Muscle layer of colon (tissue), 2 donors: ENCODE results near the gene PFKFB2.

Source experiments
- H3K27ac ChIP-seq: one replicate; pipeline ENCODE4 v1.7.0; 2013; ENCODE audit warnings: low read depth, mild to moderate bottlenecking, low read length, moderate library complexity
- H3K27me3 ChIP-seq, 2 donors: one replicate each; pipeline ENCODE4 v1.7.0; 2013; ENCODE audit warnings: low read length in 2 of 2, mild to moderate bottlenecking in 2 of 2; ENCODE audit not compliant: insufficient read depth in 2 of 2, control insufficient read depth in 1 of 2
- H3K36me3 ChIP-seq: one replicate; pipeline ENCODE4 v1.7.0; 2013; ENCODE audit warnings: mild to moderate bottlenecking, low read length; ENCODE audit not compliant: insufficient read depth
- H3K4me1 ChIP-seq: one replicate; pipeline ENCODE4 v1.7.0; 2013; ENCODE audit warnings: mild to moderate bottlenecking, low read length; ENCODE audit not compliant: insufficient read depth
- H3K4me3 ChIP-seq, 2 donors: one replicate each; pipeline ENCODE4 v1.7.0; 2013; ENCODE audit warnings: low read length in 2 of 2, low read depth in 1 of 2, mild to moderate bottlenecking in 1 of 2, moderate library complexity in 1 of 2
- H3K9ac ChIP-seq: one replicate; pipeline ENCODE4 v1.7.0; 2013; ENCODE audit warnings: low read length
- H3K9me3 ChIP-seq: one replicate; pipeline ENCODE4 v1.7.0; 2013; ENCODE audit warnings: mild to moderate bottlenecking, low read length
- donor health status: abdominal sarcoma.
- donor health status: Adenocarcinoma of cecum.

The PFKFB2 gene

DNA sequence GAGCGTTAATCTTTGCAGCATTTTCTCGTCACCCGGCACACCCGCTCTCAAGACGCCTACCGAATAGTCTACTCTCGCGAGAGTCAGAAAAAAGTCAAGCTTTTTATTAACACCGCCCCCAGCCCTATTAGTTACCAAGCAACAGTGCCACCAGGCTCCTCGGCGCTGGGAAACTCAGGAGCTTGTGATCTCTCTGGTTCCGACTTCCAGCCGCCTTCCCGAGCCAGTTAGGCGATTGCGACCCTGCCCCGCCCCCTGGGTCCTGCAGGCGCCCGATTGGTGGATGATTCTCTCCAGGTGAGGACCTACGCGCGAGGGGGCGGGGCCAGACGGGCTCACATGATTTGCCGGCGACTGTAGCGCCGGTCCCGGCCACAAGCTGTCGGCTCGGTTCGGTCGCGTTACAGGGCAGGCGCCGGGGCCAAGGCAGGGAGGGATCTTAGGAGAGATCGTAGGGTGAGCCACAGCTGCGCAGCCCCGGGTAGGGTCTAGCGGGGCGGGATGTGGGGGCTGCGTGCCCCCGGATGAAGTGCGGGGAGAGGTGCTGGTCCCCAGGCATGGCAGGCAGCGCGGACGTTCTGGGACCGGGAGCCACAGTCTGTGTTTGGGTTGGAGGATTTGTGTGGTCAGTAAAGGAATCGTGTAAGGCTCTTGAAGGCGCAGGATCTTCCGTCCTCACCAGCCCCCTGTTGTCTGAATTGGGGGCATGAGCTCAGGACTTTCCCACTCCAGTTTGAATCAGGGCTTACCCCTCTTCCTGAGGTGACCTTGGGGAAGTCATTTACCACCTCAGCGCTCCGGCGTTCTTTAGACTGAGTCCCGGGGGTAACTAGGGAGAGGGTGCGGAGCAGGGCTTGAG, at the start of gene PFKFB2:
Gene PFKFB2, plus strand, starts transcription at position 365 of the 859 bp plus-strand sequence. CDS start 1,443 bp downstream, outside the sequence.
- Histone ChIP-seq H3K27ac (peak within 1 kb of the TSS; percentile 88), H3K27me3 (no peaks in the 10 kb centered on the region), H3K36me3 (peaks cover 14% of the 10 kb centered on the region), H3K4me1 (peaks cover 19% of the 10 kb centered on the region), H3K9me3 (no peaks in the 10 kb centered on the region), H3K4me3 (peak within 1 kb of the TSS; percentile 67 to 76), H3K9ac (peak within 1 kb of the TSS; percentile 63)

DNA sequence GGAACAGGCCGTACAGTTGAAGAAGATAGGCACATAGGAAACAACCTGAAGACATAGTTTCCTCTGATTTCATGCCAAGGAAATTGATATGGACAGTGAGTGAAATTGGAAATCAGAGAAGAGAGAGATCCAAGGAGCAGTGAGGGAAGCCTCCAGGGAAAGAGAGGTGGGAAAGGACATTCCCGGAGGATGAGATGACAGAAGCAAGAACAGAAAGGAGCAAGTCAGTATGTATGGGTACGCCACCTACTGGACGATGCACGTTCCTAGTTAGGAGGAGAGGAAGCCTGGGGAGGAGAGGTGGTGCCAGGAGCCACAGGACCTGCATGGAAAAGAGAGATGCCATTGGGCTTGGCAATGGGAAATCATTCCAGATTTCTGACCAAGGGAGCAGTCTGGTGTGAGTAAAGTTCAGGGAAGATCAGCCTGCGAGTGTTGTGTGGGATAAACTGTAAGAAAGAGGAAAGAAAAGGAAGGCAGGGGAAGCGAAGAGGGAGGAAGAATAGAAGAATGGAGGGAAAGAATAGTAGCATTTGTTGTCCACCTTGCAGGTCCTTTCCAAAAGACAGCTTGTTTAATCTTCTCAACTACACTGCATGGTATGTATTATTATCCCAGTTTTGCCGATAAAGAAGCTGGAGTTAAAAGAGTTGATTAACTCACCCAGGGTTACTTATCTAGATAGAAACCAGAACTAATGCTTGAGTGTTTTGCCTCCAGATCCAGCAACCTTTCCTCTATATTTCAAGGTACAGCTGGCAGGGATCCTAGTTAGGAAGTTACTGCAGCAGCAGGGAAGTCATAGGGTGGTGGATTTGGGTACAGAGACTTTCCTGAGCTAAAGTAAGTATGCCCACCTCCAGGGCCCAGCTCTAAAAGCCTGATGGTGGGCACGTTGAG, 47.9 kb upstream of the PFKFB2 start:
- Histone ChIP-seq H3K9me3 (no peaks in the 10 kb centered on the region), H3K9ac (no peak overlapping the region), H3K27ac (no peak overlapping the region), H3K4me1 (no peaks in the 10 kb centered on the region), H3K27me3 (no peaks in the 10 kb centered on the region), H3K36me3 (no peaks in the 10 kb centered on the region), H3K4me3 (no peak overlapping the region)

GRCh38 chr1:207006083-207006482, 47.0 kb upstream of the PFKFB2 start:
- no peak overlapping the region for H3K27ac ChIP-seq
- H3K36me3 ChIP-seq = no peaks in the 10 kb centered on the region
- no peak overlapping the region for H3K9ac ChIP-seq
- no peaks in the 10 kb centered on the region for H3K4me1 ChIP-seq
- H3K27me3 ChIP-seq = no peaks in the 10 kb centered on the region
- H3K4me3 ChIP-seq = no peak overlapping the region
- no peaks in the 10 kb centered on the region for H3K9me3 ChIP-seq

DNA sequence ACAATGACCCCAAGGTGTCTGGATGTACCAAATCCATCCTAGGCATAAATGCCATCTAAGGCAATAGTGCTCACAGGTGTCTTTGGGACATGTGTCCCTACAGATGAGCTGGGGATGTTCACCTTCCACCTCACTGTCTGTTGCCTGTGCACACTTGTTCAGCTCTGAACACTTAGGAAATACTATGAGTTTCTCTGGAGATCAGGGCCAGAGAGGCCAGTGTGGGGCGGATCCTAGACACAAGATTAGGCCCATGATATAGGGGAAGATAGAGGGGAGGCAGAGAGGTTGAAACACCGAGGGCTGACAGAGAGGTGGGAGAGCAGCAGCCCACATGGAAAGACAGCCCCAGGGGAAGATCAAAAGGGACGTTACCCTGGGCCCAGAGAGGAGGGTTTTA, 46.2 kb upstream of the PFKFB2 start:
- no peaks in the 10 kb centered on the region for H3K9me3 ChIP-seq
- no peak overlapping the region for H3K4me3 ChIP-seq
- H3K27ac ChIP-seq = no peak overlapping the region
- no peaks in the 10 kb centered on the region for H3K4me1 ChIP-seq
- no peaks in the 10 kb centered on the region for H3K27me3 ChIP-seq
- no peaks in the 10 kb centered on the region for H3K36me3 ChIP-seq
- H3K9ac ChIP-seq = no peak overlapping the region

- Histone ChIP-seq H3K9me3 (no peaks in the 10 kb centered on the region), H3K27ac (no peak overlapping the region), H3K4me3 (no peak overlapping the region), H3K9ac (no peak overlapping the region), H3K27me3 (no peaks in the 10 kb centered on the region), H3K4me1 (no peaks in the 10 kb centered on the region), H3K36me3 (no peaks in the 10 kb centered on the region)
These were observed 45.6 kb upstream of the PFKFB2 start for GRCh38 chr1:207007352-207008033.

DNA sequence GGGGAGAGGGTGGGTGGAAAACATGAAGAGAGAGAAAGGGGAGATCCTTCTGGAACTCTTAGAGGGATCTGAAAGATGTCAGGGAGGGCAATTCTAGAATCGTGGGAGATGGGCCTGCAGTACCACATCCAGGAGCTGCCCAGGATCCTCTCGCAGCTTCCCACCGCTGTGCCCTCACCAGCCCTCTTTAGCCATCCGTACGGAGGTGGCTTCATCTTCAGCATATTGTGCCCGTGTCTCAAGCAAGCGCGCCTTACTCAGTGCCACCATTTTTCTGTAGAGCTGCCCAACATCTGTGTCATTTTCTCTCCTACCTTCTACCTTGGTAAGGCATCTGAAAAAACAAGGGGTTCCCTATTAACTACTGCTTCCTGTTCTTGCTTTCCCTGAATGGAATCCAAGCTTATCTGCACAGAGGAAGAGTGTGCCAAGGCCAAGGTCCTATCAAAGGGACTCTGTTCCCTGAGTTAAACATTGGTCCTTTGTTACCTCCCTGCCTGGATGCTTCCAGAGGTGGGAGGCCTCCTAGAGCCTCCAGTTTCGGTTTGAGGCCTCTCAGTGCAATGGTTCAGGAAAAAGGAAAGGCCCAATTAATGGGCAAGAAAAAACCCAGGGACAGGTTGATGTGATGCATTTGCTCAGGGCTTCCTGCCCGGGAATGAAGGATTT, 43.8 kb upstream of the PFKFB2 start:
- no peaks in the 10 kb centered on the region for H3K27me3 ChIP-seq
- H3K4me3 ChIP-seq = no peak overlapping the region
- no peaks in the 10 kb centered on the region for H3K36me3 ChIP-seq
- no peak overlapping the region for H3K9ac ChIP-seq
- H3K27ac ChIP-seq = no peak overlapping the region
- no peaks in the 10 kb centered on the region for H3K9me3 ChIP-seq
- no peaks in the 10 kb centered on the region for H3K4me1 ChIP-seq

- Histone ChIP-seq H3K27ac (no peak overlapping the region), H3K4me1 (no peaks in the 10 kb centered on the region), H3K27me3 (no peaks in the 10 kb centered on the region)
These were observed 43.1 kb upstream of the PFKFB2 start for GRCh38 chr1:207009945-207010344.

DNA sequence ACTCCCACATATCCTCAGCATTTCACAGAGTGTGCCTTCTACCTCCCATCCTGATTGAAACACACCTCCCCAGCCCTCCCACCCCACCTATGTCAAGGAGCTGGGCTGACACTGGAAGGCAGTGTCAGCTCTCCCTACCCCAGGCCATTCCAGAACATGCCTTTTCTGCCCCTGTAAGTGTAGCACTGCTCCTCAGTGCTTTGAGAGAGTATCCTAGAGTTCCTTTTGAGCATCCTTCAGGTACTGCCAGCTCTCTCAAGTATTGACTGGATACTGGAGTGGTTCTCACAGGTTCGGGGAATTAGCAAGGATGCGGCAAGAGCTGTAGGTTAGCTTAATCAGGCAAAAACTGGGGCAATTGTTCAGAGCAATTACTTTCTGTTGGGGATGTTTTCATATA, 42.3 kb upstream of the PFKFB2 start:
- H3K4me1 ChIP-seq = no peaks in the 10 kb centered on the region
- no peaks in the 10 kb centered on the region for H3K27me3 ChIP-seq
- no peaks in the 10 kb centered on the region for H3K9me3 ChIP-seq
- H3K4me3 ChIP-seq = no peak overlapping the region
- H3K27ac ChIP-seq = no peak overlapping the region
- H3K9ac ChIP-seq = no peak overlapping the region
- H3K36me3 ChIP-seq = no peaks in the 10 kb centered on the region

More at GRCh38 chr1:207009945-207010344, 43.1 kb upstream of the PFKFB2 start:
- no peaks in the 10 kb centered on the region for H3K9me3 ChIP-seq
- H3K4me3 ChIP-seq = no peak overlapping the region
- H3K36me3 ChIP-seq = no peaks in the 10 kb centered on the region
- H3K9ac ChIP-seq = no peak overlapping the region

- H3K9ac ChIP-seq = no peak overlapping the region
- no peaks in the 10 kb centered on the region for H3K27me3 ChIP-seq
- H3K36me3 ChIP-seq = no peaks in the 10 kb centered on the region
- no peak overlapping the region for H3K4me3 ChIP-seq
- H3K9me3 ChIP-seq = no peaks in the 10 kb centered on the region
- no peak overlapping the region for H3K27ac ChIP-seq
- H3K4me1 ChIP-seq = no peaks in the 10 kb centered on the region
These were observed 39.6 kb upstream of the PFKFB2 start for GRCh38 chr1:207013321-207014085.

DNA sequence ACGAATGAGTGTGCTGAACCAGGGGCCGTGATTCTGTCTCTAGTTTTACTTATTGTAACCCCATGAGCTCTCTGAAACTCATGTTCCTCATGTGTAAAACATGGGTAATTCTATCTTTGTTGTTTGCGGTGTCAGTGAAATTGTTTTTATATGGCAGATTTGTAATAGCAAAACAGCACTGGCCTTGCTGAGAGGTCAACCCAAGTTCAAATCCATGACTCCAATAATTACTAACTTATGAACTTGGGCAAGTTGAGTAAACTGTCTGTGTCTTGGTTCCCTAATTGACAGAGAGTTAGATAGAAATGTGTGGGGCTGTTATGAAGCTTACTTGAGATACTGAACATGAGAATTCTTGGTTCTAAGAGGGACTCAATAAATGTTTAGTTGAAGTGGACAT, 38.3 kb upstream of the PFKFB2 start:
- no peak overlapping the region for H3K4me3 ChIP-seq
- no peaks in the 10 kb centered on the region for H3K9me3 ChIP-seq
- no peaks in the 10 kb centered on the region for H3K36me3 ChIP-seq
- no peak overlapping the region for H3K9ac ChIP-seq
- no peaks in the 10 kb centered on the region for H3K4me1 ChIP-seq
- no peak overlapping the region for H3K27ac ChIP-seq
- H3K27me3 ChIP-seq = no peaks in the 10 kb centered on the region
